Brain microvascular endothelial cell (primary cell): ENCODE measurements around the gene THSD4.
A peak's percentile ranks its signal among the peaks of the same experiment; 100 is the strongest.

Source experiments
- DNase-seq: peaks from one replicate; pipeline ENCODE4 v3.0.0-alpha.2; 2020
- H3K27ac ChIP-seq: fragments of 250-450 bp; sonication (Bioruptor Pico); 2 replicates; pipeline ENCODE4 v1.5.1; 2020; ENCODE audit warnings: mild to moderate bottlenecking, moderate library complexity
- H3K27me3 ChIP-seq: fragments of 250-450 bp; sonication (Bioruptor Pico); replicated peaks from 2 replicates; pipeline ENCODE4 v1.5.1; 2020; ENCODE audit warnings: mild to moderate bottlenecking
- H3K36me3 ChIP-seq: fragments of 250-450 bp; sonication (Bioruptor Pico); replicated peaks from 2 replicates; pipeline ENCODE4 v1.5.1; 2020; ENCODE audit warnings: mild to moderate bottlenecking
- H3K4me3 ChIP-seq: 2 replicates; pipeline ENCODE4 v1.5.1; 2011; ENCODE audit warnings: low read depth, mild to moderate bottlenecking, control low read depth, low read length, moderate library complexity
- in situ Hi-C: cut with HindIII; loops from 2 replicates; pipeline ENCODE4 v1.10.0; 2017; ENCODE audit warnings: low sequenced_read_pairs, low pct_ligation_motif_present
- TF ChIP-seq, protein P1 (sequence below): IDR thresholded peaks from 2 replicates; pipeline ENCODE4 v1.5.1; 2011; ENCODE audit warnings: low read depth, mild to moderate bottlenecking, moderate library complexity, low read length, control low read depth, inconsistent platforms; ENCODE audit errors: missing control alignments

The THSD4 gene

DNA sequence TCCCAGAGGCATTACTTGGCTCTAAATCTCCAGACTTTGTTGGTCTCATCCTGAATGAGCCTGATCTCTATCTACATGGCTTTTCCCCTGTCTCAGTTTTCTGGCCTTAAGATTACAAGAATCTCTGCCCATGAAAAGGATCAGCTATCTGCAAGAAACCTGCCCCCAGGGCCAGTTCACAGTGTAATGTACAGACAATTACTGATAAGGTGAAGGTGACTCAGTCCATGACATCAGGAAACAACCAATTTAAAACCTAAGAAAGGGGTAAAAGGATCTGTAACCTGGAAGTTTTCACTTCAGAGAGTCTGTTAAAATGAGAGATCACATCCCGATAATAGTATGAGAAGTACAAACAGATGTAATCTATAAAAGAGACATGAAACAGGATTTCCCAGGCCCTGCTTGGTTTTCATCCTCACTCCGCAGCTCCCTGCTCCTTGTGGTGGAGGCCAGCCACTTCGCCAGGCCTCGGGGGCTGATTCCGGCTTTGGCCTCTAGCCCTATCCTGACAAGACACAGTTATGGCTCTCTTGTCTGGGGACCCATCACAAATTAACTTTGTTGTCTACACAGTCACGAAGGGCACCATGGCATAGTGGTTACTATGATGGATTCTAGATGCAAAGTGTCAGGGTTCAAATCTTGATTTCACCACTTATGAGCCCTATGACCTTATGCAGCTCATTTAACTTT is 136.9 kb downstream of the THSD4 start:
- Histone ChIP-seq H3K27me3 (no peaks in the 10 kb centered on the region), H3K36me3 (peaks cover 12% of the 10 kb centered on the region), H3K27ac (peak overlapping the region; percentile 68), H3K4me3 (no peak overlapping the region)
- in situ Hi-C loops: no loop called here
- TF ChIP-seq, protein P1, sequence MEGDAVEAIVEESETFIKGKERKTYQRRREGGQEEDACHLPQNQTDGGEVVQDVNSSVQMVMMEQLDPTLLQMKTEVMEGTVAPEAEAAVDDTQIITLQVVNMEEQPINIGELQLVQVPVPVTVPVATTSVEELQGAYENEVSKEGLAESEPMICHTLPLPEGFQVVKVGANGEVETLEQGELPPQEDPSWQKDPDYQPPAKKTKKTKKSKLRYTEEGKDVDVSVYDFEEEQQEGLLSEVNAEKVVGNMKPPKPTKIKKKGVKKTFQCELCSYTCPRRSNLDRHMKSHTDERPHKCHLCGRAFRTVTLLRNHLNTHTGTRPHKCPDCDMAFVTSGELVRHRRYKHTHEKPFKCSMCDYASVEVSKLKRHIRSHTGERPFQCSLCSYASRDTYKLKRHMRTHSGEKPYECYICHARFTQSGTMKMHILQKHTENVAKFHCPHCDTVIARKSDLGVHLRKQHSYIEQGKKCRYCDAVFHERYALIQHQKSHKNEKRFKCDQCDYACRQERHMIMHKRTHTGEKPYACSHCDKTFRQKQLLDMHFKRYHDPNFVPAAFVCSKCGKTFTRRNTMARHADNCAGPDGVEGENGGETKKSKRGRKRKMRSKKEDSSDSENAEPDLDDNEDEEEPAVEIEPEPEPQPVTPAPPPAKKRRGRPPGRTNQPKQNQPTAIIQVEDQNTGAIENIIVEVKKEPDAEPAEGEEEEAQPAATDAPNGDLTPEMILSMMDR: no peak
- peak; percentile 83 for DNase-seq

DNA sequence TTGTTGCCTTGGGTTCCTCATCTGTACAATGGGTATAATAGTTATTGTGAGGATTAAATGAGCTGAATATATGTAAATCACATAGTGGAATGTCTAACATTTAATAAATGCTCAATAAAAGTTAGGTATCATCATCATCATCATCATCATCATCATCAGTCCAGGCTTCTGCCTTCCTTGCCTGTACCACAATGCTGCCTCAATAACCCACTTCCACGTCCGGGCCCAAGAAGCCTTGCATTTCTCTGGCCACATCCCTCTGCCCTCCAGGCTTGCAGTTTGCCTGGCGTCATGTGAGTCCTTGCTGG is 137.4 kb downstream of the THSD4 start:
- in situ Hi-C loops: no loop called here
- TF ChIP-seq, protein P1: no peak
- Histone ChIP-seq H3K27me3 (no peaks in the 10 kb centered on the region), H3K4me3 (no peak overlapping the region), H3K27ac (peak overlapping the region; percentile 68), H3K36me3 (peaks cover 17% of the 10 kb centered on the region)
- DNase-seq: no peak

DNA sequence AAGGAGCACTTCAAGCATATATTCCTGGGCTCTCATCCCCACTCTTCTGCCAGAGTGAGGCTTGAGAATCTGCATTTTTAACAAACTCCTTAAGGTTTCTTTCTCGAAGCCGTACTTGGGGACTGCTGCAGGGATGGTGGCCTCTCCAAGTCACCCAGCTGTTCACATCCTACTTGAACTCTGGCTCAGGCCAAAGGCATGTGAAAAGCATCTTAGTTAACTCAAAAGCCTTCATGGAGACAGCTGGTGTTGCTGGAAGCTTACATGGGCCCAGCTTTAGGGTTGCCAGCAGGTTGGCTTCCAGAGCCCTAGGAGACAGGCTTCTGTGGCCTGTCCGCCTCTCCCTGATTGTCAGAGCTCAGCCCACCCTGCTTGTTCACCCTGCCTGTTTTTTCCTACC is 139.2 kb downstream of the THSD4 start:
- no peaks in the 10 kb centered on the region for H3K27me3 ChIP-seq
- in situ Hi-C loops: no loop called here
- TF ChIP-seq, protein P1: no peak
- H3K36me3 ChIP-seq: peaks cover 32% of the 10 kb centered on the region
- H3K27ac ChIP-seq: no peak overlapping the region
- no peak for DNase-seq
- no peak overlapping the region for H3K4me3 ChIP-seq

DNA sequence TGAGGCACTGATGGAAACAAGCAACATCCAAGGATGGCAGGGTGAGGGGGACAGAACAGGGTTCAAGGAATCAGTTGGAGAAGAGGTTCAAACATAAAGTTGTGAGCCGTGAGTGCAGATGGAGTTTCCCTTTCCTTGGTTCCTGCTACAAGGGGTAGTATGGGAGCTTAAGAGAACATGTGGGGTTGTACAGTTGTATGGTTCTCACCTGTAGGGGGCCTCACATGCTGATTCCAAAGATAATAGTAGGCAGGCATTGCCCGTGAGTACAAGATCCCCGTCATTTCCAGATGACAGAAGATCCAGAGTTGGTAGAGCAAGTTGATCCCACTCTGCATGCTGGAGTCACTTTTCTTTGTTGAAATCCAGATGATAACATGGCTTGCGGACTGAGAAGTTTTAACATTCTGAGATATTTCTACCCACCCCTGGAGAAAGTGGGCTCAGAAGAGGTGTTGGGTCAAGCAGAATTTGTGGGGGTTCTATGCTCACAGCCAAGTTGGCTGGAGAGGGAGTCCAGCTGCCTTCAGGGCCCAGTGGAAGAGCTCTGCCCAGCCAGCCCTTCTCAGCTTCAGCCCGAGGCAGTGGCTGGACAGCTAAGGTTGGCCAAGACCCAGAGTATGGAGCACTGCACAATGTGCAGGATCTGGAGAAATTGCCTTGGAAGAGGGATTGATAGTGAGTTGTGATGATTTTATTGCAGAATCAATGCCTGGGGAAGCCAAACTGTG is 141.8 kb downstream of the THSD4 start:
- in situ Hi-C loops: no loop called here
- Histone ChIP-seq H3K27ac (no peak overlapping the region), H3K36me3 (peaks cover 39% of the 10 kb centered on the region), H3K4me3 (no peak overlapping the region), H3K27me3 (no peaks in the 10 kb centered on the region)
- TF ChIP-seq, protein P1: peak; percentile 10
- no peak for DNase-seq

DNA sequence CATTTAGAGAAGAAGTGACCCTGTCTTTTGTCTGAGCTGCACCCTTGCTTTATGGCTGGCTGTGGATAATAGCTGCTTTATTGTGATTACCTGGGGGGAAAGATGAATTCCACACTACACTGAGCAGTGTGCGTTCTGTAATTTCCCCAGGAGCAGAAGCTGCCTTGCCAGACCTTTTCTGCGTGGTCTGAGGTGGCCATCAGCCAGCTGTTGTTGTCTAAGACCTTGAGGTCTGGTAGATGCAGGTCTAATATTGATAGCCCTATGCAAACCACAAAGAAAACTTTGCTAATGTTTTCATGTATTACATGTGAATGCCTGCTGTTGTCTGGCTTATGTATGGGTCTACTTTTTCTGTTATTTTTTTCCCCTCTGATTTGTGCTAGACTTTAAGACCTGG is 144.6 kb downstream of the THSD4 start:
- Histone ChIP-seq H3K36me3 (peaks cover 32% of the 10 kb centered on the region), H3K27ac (no peak overlapping the region), H3K4me3 (no peak overlapping the region), H3K27me3 (no peaks in the 10 kb centered on the region)
- in situ Hi-C loops: no loop called here
- TF ChIP-seq, protein P1: no peak
- DNase-seq: no peak
